IPS-18a (cell line): ENCODE data around the gene KRT81.
"Not testable (repeated sequence)": the region's sequence is repeated elsewhere in the genome, so short reads cannot be mapped to it uniquely, and the experiment has no call there.

Source experiments
- H3K27ac ChIP-seq: one replicate; pipeline ENCODE4 v1.5.1; 2013; ENCODE audit warnings: low read length
- H3K27me3 ChIP-seq: one replicate; pipeline ENCODE4 v1.6.1; 2013; ENCODE audit warnings: mild to moderate bottlenecking, low read length; ENCODE audit not compliant: control insufficient read depth, insufficient read depth
- H3K36me3 ChIP-seq: one replicate; pipeline ENCODE4 v1.6.1; 2013; ENCODE audit warnings: low read depth, low read length; ENCODE audit not compliant: control insufficient read depth
- H3K4me1 ChIP-seq: one replicate; pipeline ENCODE4 v1.6.1; 2013; ENCODE audit warnings: low read depth, low read length; ENCODE audit not compliant: control insufficient read depth
- H3K4me3 ChIP-seq: one replicate; pipeline ENCODE4 v1.5.1; 2013; ENCODE audit warnings: low read length
- H3K9ac ChIP-seq: one replicate; pipeline ENCODE4 v1.6.1; 2013; ENCODE audit warnings: mild to moderate bottlenecking, low read length, moderate library complexity
- H3K9me3 ChIP-seq: one replicate; pipeline ENCODE4 v1.6.1; 2013; ENCODE audit warnings: low read depth, low read length; ENCODE audit not compliant: control insufficient read depth

Gene KRT81

GRCh38 chr12:52316290-52316689 lies 25.0 kb upstream of the KRT81 start:
- no peaks in the 10 kb centered on the region for H3K36me3 ChIP-seq

GRCh38 chr12:52315721-52316120 lies 24.4 kb upstream of the KRT81 start:
- H3K27me3 ChIP-seq, H3K9me3 ChIP-seq, H3K9ac ChIP-seq, H3K36me3 ChIP-seq, H3K27ac ChIP-seq, H3K4me3 ChIP-seq, H3K4me1 ChIP-seq: not testable (repeated sequence)

More at GRCh38 chr12:52316290-52316689, 25.0 kb upstream of the KRT81 start:
- Histone ChIP-seq H3K27ac (no peak overlapping the region), H3K27me3 (no peaks in the 10 kb centered on the region), H3K9ac (no peak overlapping the region), H3K9me3 (no peaks in the 10 kb centered on the region), H3K4me3 (no peak overlapping the region), H3K4me1 (no peaks in the 10 kb centered on the region)

- peaks cover 7% of the 10 kb centered on the region for H3K27me3 ChIP-seq
- no peaks in the 10 kb centered on the region for H3K4me1 ChIP-seq
- no peaks in the 10 kb centered on the region for H3K9me3 ChIP-seq
Observed at GRCh38 chr12:52314511-52314910, 23.2 kb upstream of the KRT81 start.

GRCh38 chr12:52313926-52314325 lies 22.6 kb upstream of the KRT81 start:
- H3K4me3 ChIP-seq = no peak overlapping the region
- peaks cover 13% of the 10 kb centered on the region for H3K27me3 ChIP-seq
- H3K9ac ChIP-seq = no peak overlapping the region
- H3K4me1 ChIP-seq = no peaks in the 10 kb centered on the region
- no peak overlapping the region for H3K27ac ChIP-seq
- no peaks in the 10 kb centered on the region for H3K9me3 ChIP-seq
- no peaks in the 10 kb centered on the region for H3K36me3 ChIP-seq

More at GRCh38 chr12:52314511-52314910, 23.2 kb upstream of the KRT81 start:
- Histone ChIP-seq H3K27ac (no peak overlapping the region), H3K36me3 (no peaks in the 10 kb centered on the region), H3K4me3 (no peak overlapping the region), H3K9ac (no peak overlapping the region)

GRCh38 chr12:52313461-52313860 lies 22.1 kb upstream of the KRT81 start:
- H3K36me3 ChIP-seq = no peaks in the 10 kb centered on the region
- no peak overlapping the region for H3K9ac ChIP-seq
- H3K4me3 ChIP-seq = no peak overlapping the region
- peaks cover 17% of the 10 kb centered on the region for H3K27me3 ChIP-seq
- no peaks in the 10 kb centered on the region for H3K4me1 ChIP-seq
- no peaks in the 10 kb centered on the region for H3K9me3 ChIP-seq
- H3K27ac ChIP-seq = no peak overlapping the region

- Histone ChIP-seq H3K27me3 (peaks cover 31% of the 10 kb centered on the region), H3K27ac (no peak overlapping the region), H3K4me3 (no peak overlapping the region), H3K9ac (no peak overlapping the region), H3K9me3 (no peaks in the 10 kb centered on the region), H3K4me1 (no peaks in the 10 kb centered on the region), H3K36me3 (no peaks in the 10 kb centered on the region)
Observed at GRCh38 chr12:52312086-52312485, 20.8 kb upstream of the KRT81 start.

- no peak overlapping the region for H3K9ac ChIP-seq
- no peak overlapping the region for H3K27ac ChIP-seq
- H3K4me3 ChIP-seq = no peak overlapping the region
- H3K36me3 ChIP-seq = no peaks in the 10 kb centered on the region
- peaks cover 39% of the 10 kb centered on the region for H3K27me3 ChIP-seq
- H3K9me3 ChIP-seq = no peaks in the 10 kb centered on the region
- H3K4me1 ChIP-seq = no peaks in the 10 kb centered on the region
Observed at GRCh38 chr12:52311285-52311648, 19.9 kb upstream of the KRT81 start.

- Histone ChIP-seq H3K36me3 (no peaks in the 10 kb centered on the region), H3K27me3 (peaks cover 41% of the 10 kb centered on the region), H3K4me3 (no peak overlapping the region), H3K27ac (no peak overlapping the region), H3K4me1 (no peaks in the 10 kb centered on the region), H3K9me3 (no peaks in the 10 kb centered on the region), H3K9ac (no peak overlapping the region)
Observed at GRCh38 chr12:52310622-52311284, 19.4 kb upstream of the KRT81 start.

GRCh38 chr12:52308806-52309425 lies 17.6 kb upstream of the KRT81 start:
- Histone ChIP-seq H3K27ac (no peak overlapping the region), H3K4me1 (no peaks in the 10 kb centered on the region), H3K36me3 (no peaks in the 10 kb centered on the region), H3K9ac (no peak overlapping the region), H3K27me3 (peaks cover 41% of the 10 kb centered on the region), H3K4me3 (peak overlapping the region; percentile 64), H3K9me3 (no peaks in the 10 kb centered on the region)

- peak overlapping the region; percentile 64 for H3K4me3 ChIP-seq
- no peaks in the 10 kb centered on the region for H3K36me3 ChIP-seq
- H3K4me1 ChIP-seq = no peaks in the 10 kb centered on the region
- no peak overlapping the region for H3K27ac ChIP-seq
- peaks cover 41% of the 10 kb centered on the region for H3K27me3 ChIP-seq
- H3K9ac ChIP-seq = no peak overlapping the region
- no peaks in the 10 kb centered on the region for H3K9me3 ChIP-seq
Observed at GRCh38 chr12:52307836-52308805, 16.8 kb upstream of the KRT81 start.

- no peak overlapping the region for H3K4me3 ChIP-seq
- no peak overlapping the region for H3K9ac ChIP-seq
- H3K27me3 ChIP-seq = peaks cover 41% of the 10 kb centered on the region
- H3K4me1 ChIP-seq = no peaks in the 10 kb centered on the region
- no peaks in the 10 kb centered on the region for H3K36me3 ChIP-seq
- no peak overlapping the region for H3K27ac ChIP-seq
- no peaks in the 10 kb centered on the region for H3K9me3 ChIP-seq
Observed at GRCh38 chr12:52306731-52307130, 15.4 kb upstream of the KRT81 start.
